Activated T-cell treated with anti-CD3 and anti-CD28 coated beads, Interleukin-2, amount 50 U/mL, for 72 hours (primary cell): ENCODE measurements around the gene AOPEP. TPM values are rescaled to one million over a fixed set of nuclear protein-coding genes. Genes with fewer than 3 reads are reported as not detected.

Source experiments
- ATAC-seq, 2 donors: fragments of 150-1000 bp; cut with Tn5 transposase; replicated peaks in 1 of 2; 2 replicates each; pipeline ENCODE4 v1.10.0; 2021; ENCODE audit warnings: moderate library complexity in 2 of 2, mild to moderate bottlenecking in 1 of 2
- DNase-seq, 2 donors: peaks; one replicate each; pipeline ENCODE4 v3.0.0; 2021 to 2022; ENCODE audit warnings: mixed read lengths in 1 of 2
- H3K27ac Mint-ChIP-seq: one replicate; pipeline ENCODE4 v1.8.0; 2022; ENCODE audit warnings: mild to moderate bottlenecking, moderate library complexity, mixed read lengths
- H3K27me3 Mint-ChIP-seq: one replicate; pipeline ENCODE4 v1.8.0; 2022; ENCODE audit warnings: low read depth, mixed read lengths
- H3K36me3 Mint-ChIP-seq, 2 donors: one replicate each; pipeline ENCODE4 v1.8.0; 2022; ENCODE audit warnings: mixed read lengths in 2 of 2, mild to moderate bottlenecking in 1 of 2; ENCODE audit not compliant: insufficient read depth in 2 of 2
- H3K4me1 Mint-ChIP-seq: one replicate; pipeline ENCODE4 v1.8.0; 2022; ENCODE audit warnings: low read depth, mixed read lengths
- H3K4me3 Mint-ChIP-seq, 2 donors: one replicate each; pipeline ENCODE4 v1.8.0; 2022; ENCODE audit warnings: mild to moderate bottlenecking in 2 of 2, mixed read lengths in 2 of 2, moderate library complexity in 2 of 2
- H3K9me3 Mint-ChIP-seq, 2 donors: one replicate each; pipeline ENCODE4 v1.8.0; 2022; ENCODE audit warnings: mixed read lengths in 2 of 2
- total RNA-seq, 2 donors: library from RNA; stranded (reverse); gene quantifications; one replicate each; pipeline ENCODE4 v1.2.3, GENCODE V29; 2022

Gene AOPEP
- total RNA-seq, 2 donors from 2014 or later: 9.0 to 13.2 TPM

- Mint-ChIP-seq H3K27me3 (no peaks in the 10 kb centered on the region), H3K4me1 (no peaks in the 10 kb centered on the region), H3K9me3 (no peaks in the 10 kb centered on the region), H3K36me3 (no peaks in the 10 kb centered on the region), H3K4me3 (no peak overlapping the region), H3K27ac (no peak overlapping the region)
- DNase-seq (no peak), ATAC-seq (no peak)
These were observed 373.0 kb downstream of the AOPEP start for GRCh38 chr9:95099321-95100070.

GRCh38 chr9:95100071-95100627 lies 373.6 kb downstream of the AOPEP start:
- ATAC-seq: no peak
- no peaks in the 10 kb centered on the region for H3K9me3 Mint-ChIP-seq

GRCh38 chr9:95101326-95101725 lies 374.8 kb downstream of the AOPEP start:
- Mint-ChIP-seq H3K4me1 (no peaks in the 10 kb centered on the region), H3K9me3 (no peaks in the 10 kb centered on the region), H3K4me3 (no peak overlapping the region), H3K36me3 (no peaks in the 10 kb centered on the region), H3K27me3 (no peaks in the 10 kb centered on the region), H3K27ac (no peak overlapping the region)
- ATAC-seq (no peak), DNase-seq (no peak)

More at GRCh38 chr9:95100071-95100627, 373.6 kb downstream of the AOPEP start:
- no peak for DNase-seq
- Mint-ChIP-seq H3K4me1 (no peaks in the 10 kb centered on the region), H3K36me3 (no peaks in the 10 kb centered on the region), H3K27me3 (no peaks in the 10 kb centered on the region), H3K4me3 (no peak overlapping the region), H3K27ac (no peak overlapping the region)

GRCh38 chr9:95102001-95102433 lies 375.5 kb downstream of the AOPEP start:
- no peaks in the 10 kb centered on the region for H3K36me3 Mint-ChIP-seq
- H3K4me1 Mint-ChIP-seq: no peaks in the 10 kb centered on the region
- H3K27me3 Mint-ChIP-seq: no peaks in the 10 kb centered on the region
- DNase-seq (no peak), ATAC-seq (no peak)
- no peak overlapping the region for H3K4me3 Mint-ChIP-seq
- no peak overlapping the region for H3K27ac Mint-ChIP-seq
- H3K9me3 Mint-ChIP-seq: no peaks in the 10 kb centered on the region

GRCh38 chr9:95102572-95102971 lies 376.1 kb downstream of the AOPEP start:
- Mint-ChIP-seq H3K27ac (no peak overlapping the region), H3K4me1 (no peaks in the 10 kb centered on the region), H3K4me3 (no peak overlapping the region), H3K36me3 (no peaks in the 10 kb centered on the region), H3K27me3 (no peaks in the 10 kb centered on the region), H3K9me3 (no peaks in the 10 kb centered on the region)
- ATAC-seq (no peak), DNase-seq (no peak)

GRCh38 chr9:95103281-95103771 lies 376.8 kb downstream of the AOPEP start:
- no peak overlapping the region for H3K27ac Mint-ChIP-seq
- no peaks in the 10 kb centered on the region for H3K36me3 Mint-ChIP-seq
- no peaks in the 10 kb centered on the region for H3K9me3 Mint-ChIP-seq
- H3K27me3 Mint-ChIP-seq: no peaks in the 10 kb centered on the region
- DNase-seq (no peak), ATAC-seq (no peak)
- H3K4me1 Mint-ChIP-seq: no peaks in the 10 kb centered on the region
- no peak overlapping the region for H3K4me3 Mint-ChIP-seq

- ATAC-seq: no peak
- H3K27ac Mint-ChIP-seq: no peak overlapping the region
- H3K36me3 Mint-ChIP-seq: no peaks in the 10 kb centered on the region
These were observed 377.5 kb downstream of the AOPEP start for GRCh38 chr9:95103871-95104580.

DNA sequence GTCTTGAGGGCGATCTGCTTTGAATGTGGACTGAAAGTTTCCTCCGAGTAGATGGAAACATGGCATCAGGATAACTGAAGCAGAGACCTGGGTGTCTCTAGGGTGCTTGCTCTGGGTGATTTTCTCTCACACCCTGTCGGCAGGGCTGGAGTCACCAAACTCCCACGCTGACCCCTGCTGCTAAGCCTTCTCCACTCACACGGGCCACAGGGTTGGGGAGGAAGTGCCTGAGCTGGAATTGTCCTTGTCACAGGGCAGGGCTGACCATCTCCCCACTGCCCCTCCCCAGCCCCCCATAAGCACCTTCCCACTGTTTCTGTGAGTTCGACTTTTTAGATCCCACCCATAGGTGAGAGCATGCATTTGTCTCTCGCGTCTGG lies 378.1 kb downstream of the AOPEP start:
- Mint-ChIP-seq H3K27me3 (no peaks in the 10 kb centered on the region), H3K4me3 (no peak overlapping the region), H3K9me3 (no peaks in the 10 kb centered on the region), H3K36me3 (no peaks in the 10 kb centered on the region), H3K27ac (no peak overlapping the region), H3K4me1 (no peaks in the 10 kb centered on the region)
- ATAC-seq: no peak
- DNase-seq: no peak

More at GRCh38 chr9:95103871-95104580, 377.5 kb downstream of the AOPEP start:
- Mint-ChIP-seq H3K4me3 (no peak overlapping the region), H3K9me3 (no peaks in the 10 kb centered on the region), H3K4me1 (no peaks in the 10 kb centered on the region), H3K27me3 (no peaks in the 10 kb centered on the region)
- no peak for DNase-seq

DNA sequence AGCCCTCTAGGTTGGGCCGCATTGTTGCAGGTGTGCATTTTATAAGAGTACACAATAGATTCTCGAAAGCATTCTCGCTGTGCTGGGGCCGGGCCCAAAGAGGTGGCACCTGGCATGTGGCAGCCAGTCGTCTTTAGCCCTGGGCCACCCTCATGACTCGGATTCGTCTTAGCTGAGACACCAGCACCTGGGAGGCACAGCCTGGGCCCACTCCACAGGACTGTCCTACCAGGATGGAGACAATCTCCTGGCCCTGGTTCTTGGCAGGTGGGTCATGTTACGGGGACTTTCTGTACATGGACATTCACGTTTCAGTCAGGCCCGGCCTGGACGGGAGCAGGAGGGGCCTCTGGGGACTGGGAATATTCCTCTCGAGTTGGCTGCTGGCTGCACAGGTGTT lies 378.5 kb downstream of the AOPEP start:
- DNase-seq: no peak
- Mint-ChIP-seq H3K9me3 (no peaks in the 10 kb centered on the region), H3K4me1 (no peaks in the 10 kb centered on the region), H3K27ac (no peak overlapping the region), H3K4me3 (no peak overlapping the region), H3K36me3 (no peaks in the 10 kb centered on the region), H3K27me3 (no peaks in the 10 kb centered on the region)
- ATAC-seq: no peak

GRCh38 chr9:95105519-95106287 lies 379.2 kb downstream of the AOPEP start:
- DNase-seq: no peak
- ATAC-seq: no peak
- H3K4me3 Mint-ChIP-seq: no peak overlapping the region
- H3K4me1 Mint-ChIP-seq: no peaks in the 10 kb centered on the region
- H3K36me3 Mint-ChIP-seq: no peaks in the 10 kb centered on the region
- H3K9me3 Mint-ChIP-seq: no peaks in the 10 kb centered on the region
- no peak overlapping the region for H3K27ac Mint-ChIP-seq
- H3K27me3 Mint-ChIP-seq: no peaks in the 10 kb centered on the region

GRCh38 chr9:95107001-95107749 lies 380.7 kb downstream of the AOPEP start:
- Mint-ChIP-seq H3K4me3 (no peak overlapping the region), H3K4me1 (no peaks in the 10 kb centered on the region), H3K36me3 (no peaks in the 10 kb centered on the region), H3K27me3 (no peaks in the 10 kb centered on the region), H3K27ac (no peak overlapping the region), H3K9me3 (no peaks in the 10 kb centered on the region)
- DNase-seq (no peak), ATAC-seq (no peak)

DNA sequence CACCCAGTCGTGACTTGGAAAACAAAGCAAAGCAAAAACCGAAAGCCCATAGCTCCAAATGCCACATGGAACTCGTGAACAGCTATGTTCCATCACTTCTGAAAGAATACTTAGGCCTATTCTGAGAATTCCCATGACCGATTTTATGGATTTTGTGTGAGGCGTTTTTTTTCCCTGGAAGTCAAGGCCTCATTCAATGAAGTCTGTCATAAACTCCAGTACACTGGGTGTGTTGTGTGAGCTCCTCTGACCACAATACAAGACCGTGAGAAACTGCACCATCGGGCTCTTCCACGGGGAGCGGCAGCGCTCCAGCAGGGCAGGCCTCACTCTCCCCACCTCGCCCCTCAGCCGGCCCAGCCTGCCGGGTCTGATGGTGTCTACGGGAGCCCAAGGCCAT lies 381.5 kb downstream of the AOPEP start:
- H3K4me3 Mint-ChIP-seq: no peak overlapping the region
- DNase-seq (no peak), ATAC-seq (no peak)
- H3K27ac Mint-ChIP-seq: no peak overlapping the region
- no peaks in the 10 kb centered on the region for H3K4me1 Mint-ChIP-seq
- no peaks in the 10 kb centered on the region for H3K36me3 Mint-ChIP-seq
- no peaks in the 10 kb centered on the region for H3K9me3 Mint-ChIP-seq
- no peaks in the 10 kb centered on the region for H3K27me3 Mint-ChIP-seq
